Embryonic facial prominence (tissue), 1 donor: Measurements from ENCODE around the gene DPP7.

Experiments
- DNase-seq: peaks from one replicate; pipeline ENCODE4 v3.0.0-alpha.2; 2016; ENCODE audit errors: extremely low spot score

DPP7 gene

GRCh38 chr9:137111788-137112563 is 2.6 kb downstream of the DPP7 start:
- DNase-seq = no peak

GRCh38 chr9:137110911-137111787 is 3.4 kb downstream of the DPP7 start:
- no peak for DNase-seq

GRCh38 chr9:137110147-137110910 is 4.2 kb downstream of the DPP7 start:
- DNase-seq = no peak

- no peak for DNase-seq
Measured at GRCh38 chr9:137109250-137110146, 5.0 kb downstream of the DPP7 start.

- no peak for DNase-seq
Measured at GRCh38 chr9:137108608-137109249, 5.8 kb downstream of the DPP7 start.

GRCh38 chr9:137107982-137108381 is 6.6 kb downstream of the DPP7 start:
- DNase-seq = no peak

- DNase-seq = no peak
Measured at GRCh38 chr9:137107312-137107921, 7.1 kb downstream of the DPP7 start.

- DNase-seq = no peak
Measured at GRCh38 chr9:137106662-137107250, 7.8 kb downstream of the DPP7 start.

GRCh38 chr9:137105814-137106661 is 8.5 kb downstream of the DPP7 start:
- no peak for DNase-seq

- no peak for DNase-seq
Measured at GRCh38 chr9:137103206-137103999, 11.1 kb downstream of the DPP7 start.

- DNase-seq = no peak
Measured at GRCh38 chr9:137099231-137099630, 15.3 kb downstream of the DPP7 start.

GRCh38 chr9:137097761-137098462 is 16.6 kb downstream of the DPP7 start:
- DNase-seq = no peak

- DNase-seq = no peak
Measured at GRCh38 chr9:137096785-137097546, 17.6 kb downstream of the DPP7 start.

GRCh38 chr9:137095664-137096517 is 18.6 kb downstream of the DPP7 start:
- no peak for DNase-seq

GRCh38 chr9:137089232-137089947 is 25.1 kb downstream of the DPP7 start:
- no peak for DNase-seq
